ENCODE results near the gene NPAS2.

The NPAS2 gene

GRCh38 chr2:100852999-100853908, 33.3 kb downstream of the NPAS2 start:
- no peak for FAIRE-seq
- no peak for DNase-seq (ENCODE audit: low spot score)

DNA sequence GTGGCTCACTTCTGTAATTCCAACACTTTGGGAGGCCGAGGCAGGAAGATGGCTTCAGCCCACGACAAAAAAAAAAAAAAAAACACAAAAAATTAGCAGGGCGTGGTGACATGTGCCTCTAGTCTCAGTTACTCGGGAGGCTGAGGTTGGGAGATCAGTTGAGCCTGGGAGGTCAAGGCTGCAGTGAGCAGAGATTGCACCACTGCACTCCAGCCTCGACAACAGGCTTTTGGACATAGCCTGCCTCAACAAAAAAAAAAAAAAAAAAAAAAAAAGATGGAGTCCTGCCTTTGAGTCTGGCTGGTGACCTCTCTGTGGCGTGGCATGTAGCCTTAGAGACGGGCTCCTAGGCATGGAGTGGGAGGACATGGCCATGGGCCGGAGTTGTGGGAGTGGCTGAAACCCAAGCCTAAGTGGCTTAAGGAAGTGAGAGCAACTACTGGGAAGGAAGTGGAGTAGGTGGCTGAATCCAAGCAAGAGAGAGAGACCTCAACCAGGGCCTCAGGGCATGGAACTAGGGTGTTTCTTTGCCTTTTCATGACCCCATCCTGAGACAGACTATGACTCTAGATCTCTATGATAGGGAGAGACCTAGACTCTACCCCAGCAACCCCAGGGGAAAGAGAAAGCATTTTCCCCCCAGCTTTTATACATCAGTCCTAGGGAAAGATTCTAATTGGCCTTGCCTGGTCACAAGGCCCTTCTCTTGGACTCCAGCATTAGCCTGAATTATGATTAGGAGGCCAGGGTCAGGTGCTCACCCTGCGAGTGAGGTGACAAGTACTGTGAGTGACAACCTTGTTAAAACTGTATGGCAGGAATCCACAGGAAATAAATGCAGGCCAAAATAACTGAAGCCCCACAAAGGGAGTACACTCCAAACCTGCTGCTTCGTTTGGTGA, 34.2 kb downstream of the NPAS2 start:
- no peak for FAIRE-seq
- DNase-seq (ENCODE audit: low spot score) = no peak

- DNase-seq (ENCODE audit: low spot score) (no peak), FAIRE-seq (no peak)
Measured at GRCh38 chr2:100855084-100855483, 35.1 kb downstream of the NPAS2 start.

- DNase-seq (ENCODE audit: low spot score) (no peak), FAIRE-seq (no peak)
Measured at GRCh38 chr2:100855606-100856005, 35.7 kb downstream of the NPAS2 start.

GRCh38 chr2:100856732-100857131, 36.8 kb downstream of the NPAS2 start:
- DNase-seq (ENCODE audit: low spot score) (no peak), FAIRE-seq (no peak)

GRCh38 chr2:100857341-100857740, 37.4 kb downstream of the NPAS2 start:
- DNase-seq (ENCODE audit: low spot score) (no peak), FAIRE-seq (no peak)

DNA sequence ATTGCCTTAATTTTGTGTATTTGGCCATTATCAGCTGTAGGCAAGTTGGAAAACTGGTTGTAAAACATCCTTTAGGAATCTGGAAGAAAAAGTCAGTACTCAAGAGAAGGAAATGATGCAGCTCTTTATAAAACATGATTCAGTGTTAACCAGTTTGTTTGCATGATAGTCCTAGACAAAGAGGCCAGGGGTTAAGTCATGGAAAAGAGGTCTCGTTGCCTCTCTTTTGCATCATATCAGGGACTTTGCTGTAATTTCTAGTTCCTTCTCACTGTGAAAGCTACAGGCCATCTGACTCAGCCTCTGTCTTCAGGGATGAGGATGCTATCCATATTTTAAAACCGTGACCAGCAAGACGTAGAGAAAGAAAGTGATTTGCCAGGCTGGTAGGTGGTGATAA, 38.0 kb downstream of the NPAS2 start:
- no peak for DNase-seq (ENCODE audit: low spot score)
- FAIRE-seq = no peak

- FAIRE-seq = no peak
- DNase-seq (ENCODE audit: low spot score) = no peak
Measured at GRCh38 chr2:100859902-100860301, 40.0 kb downstream of the NPAS2 start.

- no peak for DNase-seq (ENCODE audit: low spot score)
- FAIRE-seq = no peak
Measured at GRCh38 chr2:100861340-100861739, 41.4 kb downstream of the NPAS2 start.

DNA sequence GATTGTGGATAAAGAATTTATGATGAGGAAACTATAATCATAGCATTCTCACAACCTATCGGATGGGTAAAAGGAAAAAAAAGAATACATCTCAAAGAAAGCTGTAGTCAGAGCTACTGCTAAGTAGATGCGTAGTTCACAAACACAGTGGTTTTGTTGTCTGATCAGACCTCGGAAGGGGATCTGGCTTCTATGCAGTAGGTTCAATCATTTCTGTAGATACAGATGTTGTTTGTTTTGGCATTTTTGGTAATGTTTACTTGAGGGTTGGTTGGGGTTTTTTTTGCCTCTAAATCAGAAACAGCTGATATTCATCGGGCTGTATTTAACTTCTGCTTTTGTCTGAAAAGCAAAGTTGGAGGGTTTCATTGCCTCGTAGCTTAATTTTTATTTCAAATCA, 42.1 kb downstream of the NPAS2 start:
- FAIRE-seq = no peak
- no peak for DNase-seq (ENCODE audit: low spot score)

- no peak for FAIRE-seq
- peak; percentile 21 for DNase-seq (ENCODE audit: low spot score)
Measured at GRCh38 chr2:100865816-100866460, 46.0 kb downstream of the NPAS2 start.

DNA sequence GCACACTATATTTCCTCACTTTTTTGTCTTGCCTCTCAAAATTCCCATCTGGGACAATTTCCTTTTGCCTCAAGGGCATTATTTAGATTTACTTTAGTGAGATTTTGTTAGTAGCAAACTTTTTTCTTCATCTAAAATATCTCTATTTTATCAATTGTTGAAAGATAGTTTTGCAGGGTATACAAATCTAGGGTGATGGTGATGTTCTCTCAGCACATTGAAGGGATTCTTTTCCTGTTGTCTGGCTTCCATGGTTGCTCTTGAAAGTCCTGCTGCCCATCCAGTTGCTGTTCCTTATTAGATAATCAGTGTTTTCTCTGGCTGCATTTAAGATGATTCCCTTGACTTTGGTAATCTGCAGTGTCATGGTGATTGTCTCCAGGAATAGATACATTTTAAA, 48.1 kb downstream of the NPAS2 start:
- FAIRE-seq = no peak

GRCh38 chr2:100869120-100869519, 49.2 kb downstream of the NPAS2 start:
- FAIRE-seq (no peak), DNase-seq (ENCODE audit: low spot score) (no peak)

More for the DNA sequence above, 48.1 kb downstream of the NPAS2 start:
- DNase-seq (ENCODE audit: low spot score) = no peak

DNA sequence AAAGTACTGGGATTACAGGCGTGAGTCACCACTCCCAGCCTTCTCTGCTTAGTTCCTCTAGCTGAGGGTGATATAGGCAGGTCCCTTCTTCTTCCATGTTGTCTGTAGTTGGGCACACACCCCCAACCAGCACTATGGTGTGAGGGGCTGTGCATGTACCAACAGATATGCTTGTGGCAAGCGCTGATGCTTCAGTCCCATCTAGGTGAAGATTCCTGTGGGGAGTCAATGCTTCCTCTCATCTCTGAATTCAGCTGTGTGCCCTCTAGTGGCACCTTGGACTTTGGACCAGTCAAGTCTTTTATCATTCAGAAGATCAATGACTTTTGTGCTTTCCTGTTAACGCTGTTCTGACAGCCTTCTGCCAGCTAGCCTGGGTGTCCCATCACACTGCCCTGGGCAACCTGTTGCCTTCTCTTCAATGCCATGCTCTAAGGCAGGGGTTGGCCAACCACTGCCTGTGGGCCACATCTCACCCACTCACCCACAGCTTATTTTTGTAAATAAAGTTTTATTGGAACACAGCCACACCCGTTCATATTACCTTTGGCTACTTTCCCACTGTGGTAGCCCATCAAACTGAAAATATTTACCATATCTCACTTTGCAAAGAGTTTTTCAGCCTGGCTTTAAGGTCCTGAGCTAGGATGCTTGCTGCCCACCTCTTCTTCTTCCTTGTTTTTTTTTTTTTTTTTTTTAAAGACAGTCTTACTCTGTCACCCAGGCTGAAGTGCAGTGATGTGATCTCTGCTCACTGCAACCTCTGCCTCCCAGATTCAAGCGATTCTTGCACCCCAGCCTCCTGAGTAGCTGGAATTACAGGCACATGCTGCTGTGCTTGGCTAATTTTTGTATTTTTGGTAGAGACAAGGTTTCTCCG, 51.0 kb downstream of the NPAS2 start:
- FAIRE-seq = no peak
- no peak for DNase-seq (ENCODE audit: low spot score)

DNA sequence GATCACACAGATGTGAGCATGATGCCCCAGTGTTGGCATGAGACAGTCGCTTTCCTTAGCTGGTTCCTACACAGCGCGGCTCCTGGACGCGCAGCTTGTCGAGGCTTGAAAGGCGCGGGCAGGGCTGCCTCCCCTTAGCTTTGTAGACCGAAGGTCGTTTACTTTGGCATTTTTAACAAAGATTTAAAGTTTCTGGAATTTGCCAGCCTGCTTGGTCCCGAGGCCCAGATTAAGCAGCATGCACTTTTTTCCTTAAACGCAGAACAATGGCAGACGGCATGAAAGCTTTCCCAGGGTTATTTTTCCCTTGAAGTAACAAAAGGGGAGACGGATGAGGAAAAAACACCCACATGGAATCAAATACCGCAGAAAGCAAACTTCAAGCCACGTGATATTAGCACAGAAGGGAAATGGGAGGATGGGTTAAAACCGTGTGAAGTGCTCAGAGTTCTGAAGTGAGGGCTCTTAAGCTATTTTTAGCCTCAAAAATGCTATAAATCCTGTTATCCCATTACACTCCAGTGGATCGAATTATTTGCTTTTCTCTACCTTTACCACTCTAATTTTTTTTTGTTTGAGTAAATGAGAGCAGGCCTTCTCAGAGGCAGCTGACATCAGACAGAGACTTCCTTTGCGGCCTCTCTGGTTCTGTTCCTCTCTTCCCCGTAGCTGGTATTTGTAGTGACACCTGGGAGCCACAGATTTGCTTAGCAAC, 55.7 kb downstream of the NPAS2 start:
- DNase-seq (ENCODE audit: low spot score) = no peak
- FAIRE-seq = no peak

DNA sequence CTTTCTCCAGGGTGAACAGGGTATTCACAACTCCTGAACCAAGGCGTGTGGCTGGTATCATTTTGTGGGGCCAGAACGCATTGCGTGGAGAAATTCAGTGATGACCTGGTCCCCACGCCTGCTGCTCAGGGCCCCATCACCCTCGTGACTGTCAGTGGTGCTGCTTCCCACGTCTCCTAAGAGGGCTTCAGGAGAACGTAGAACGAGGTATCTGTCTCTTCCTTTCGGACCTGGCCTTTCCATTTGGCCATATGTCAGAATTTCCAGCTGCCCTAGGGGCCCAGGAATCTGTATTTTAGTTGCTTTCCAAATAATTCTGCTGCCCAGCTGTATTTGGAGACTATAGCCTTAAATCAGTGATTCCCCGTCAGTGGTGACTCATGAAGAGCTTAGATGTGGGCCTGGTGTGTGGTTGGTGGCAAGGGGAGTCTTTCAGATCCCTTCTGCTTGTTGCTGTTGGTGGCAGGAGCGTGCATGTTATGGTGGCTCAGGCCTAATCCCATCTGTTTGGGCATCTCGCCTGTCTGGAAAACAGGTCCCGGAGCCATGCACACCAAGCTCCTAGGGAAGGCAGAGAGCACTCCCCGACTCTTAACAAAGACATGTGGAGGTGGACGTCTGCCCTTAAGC, 56.4 kb downstream of the NPAS2 start:
- FAIRE-seq = no peak
- DNase-seq (ENCODE audit: low spot score) = no peak

DNA sequence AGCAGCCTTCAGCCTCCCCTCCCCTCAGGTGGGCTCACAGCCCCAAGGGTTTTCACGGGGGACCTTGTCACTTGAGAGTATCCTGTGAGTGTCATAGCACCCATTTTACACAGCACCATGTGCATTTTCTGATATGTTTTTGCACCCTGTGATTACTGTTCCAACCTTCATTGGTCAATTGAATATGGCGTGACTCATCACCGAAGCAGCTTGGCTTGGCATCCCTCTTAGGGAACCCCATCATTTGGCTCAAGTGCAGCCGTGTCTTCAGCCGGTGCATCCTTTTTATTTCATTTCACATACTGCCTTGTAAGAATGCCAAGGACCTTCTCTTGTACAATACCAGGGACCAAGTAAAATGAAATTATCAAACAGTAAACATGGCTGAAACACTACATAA, 57.6 kb downstream of the NPAS2 start:
- DNase-seq (ENCODE audit: low spot score) (no peak), FAIRE-seq (no peak)

DNA sequence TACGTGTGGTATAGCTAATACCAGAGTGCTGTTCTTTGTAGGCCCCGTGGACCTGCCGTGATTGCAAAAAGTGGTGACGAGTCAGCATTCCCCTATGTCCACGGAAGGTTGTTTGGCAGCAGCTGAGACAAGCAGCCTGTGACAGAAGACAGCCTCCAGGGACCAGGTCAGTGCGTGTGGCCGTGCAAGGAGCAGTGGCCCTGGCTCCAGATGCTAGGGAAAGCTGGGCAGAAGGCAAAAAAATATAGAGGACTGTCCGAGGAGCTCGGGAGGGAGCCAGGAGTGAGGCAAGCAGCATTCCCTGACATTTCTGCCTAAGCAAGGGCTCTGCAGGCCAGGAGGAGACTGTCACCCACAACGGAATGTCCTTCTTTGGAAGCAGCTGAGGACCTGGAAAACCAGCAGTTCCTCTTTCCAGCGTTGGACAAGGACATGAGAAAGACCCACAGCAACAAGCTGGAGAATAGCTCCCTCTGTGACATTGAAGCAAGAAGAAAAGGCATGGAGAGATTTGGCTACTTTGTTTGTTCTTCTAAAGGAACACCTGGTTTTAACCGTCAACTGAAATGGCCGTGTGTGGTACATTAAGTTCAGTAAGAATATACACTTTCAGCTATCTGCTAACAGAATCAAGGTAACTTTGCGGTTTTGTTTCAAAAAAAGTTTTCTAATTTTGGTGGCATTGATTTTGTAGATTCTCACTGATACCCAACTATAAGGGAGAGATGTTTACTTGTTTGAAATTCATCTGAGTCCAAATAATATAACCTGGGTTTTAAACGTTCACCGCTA, 58.3 kb downstream of the NPAS2 start:
- FAIRE-seq = no peak

GRCh38 chr2:100879296-100879695, 59.4 kb downstream of the NPAS2 start:
- DNase-seq (ENCODE audit: low spot score) = no peak
- no peak for FAIRE-seq

More for the DNA sequence above, 58.3 kb downstream of the NPAS2 start:
- DNase-seq (ENCODE audit: low spot score) = no peak
